Fibroblast of lung (primary cell): ENCODE data around the gene BLCAP.
"Not testable (repeated sequence)": the region's sequence is repeated elsewhere in the genome, so short reads cannot be mapped to it uniquely, and the experiment has no call there.

ENCODE experiments used
- CTCF ChIP-seq, 2 donors: IDR thresholded peaks in 1 of 2; conservative IDR thresholded peaks in 1 of 2; 1 replicate in 1 of 2; 2 replicates in 1 of 2; pipeline ENCODE4 v1.5.1; 2011 to 2012; ENCODE audit warnings: low read length in 2 of 2, control low read depth in 1 of 2, inconsistent platforms in 1 of 2, low read depth in 1 of 2, mild to moderate bottlenecking in 1 of 2
- EZH2 ChIP-seq: IDR thresholded peaks from 2 replicates; pipeline ENCODE4 v1.5.1; 2012; ENCODE audit warnings: low read length, control low read depth, mild to moderate bottlenecking; ENCODE audit errors: missing control alignments

- TF ChIP-seq CTCF (conservative IDR thresholded peaks at IDR 0.05 in 1 of 2, IDR thresholded peaks at IDR 0.05 in 1 of 2; ENCODE audit: low read depth in 1 of 2, low read length in 2 of 2); EZH2: not testable (repeated sequence)
Observed at GRCh38 chr20:37470190-37470589, 57.5 kb downstream of the BLCAP start.
